NCI-H1694 (cell line): ENCODE measurements around the gene ABI2.
"Not testable (repeated sequence)": the region's sequence is repeated elsewhere in the genome, so short reads cannot be mapped to it uniquely, and the experiment has no call there.

Experiments used
- DNase-seq: peaks from one replicate; lab custom pipeline; 2025; lab: John Stamatoyannopoulos, UW

ABI2 gene

GRCh38 chr2:203359450-203359849 is 31.3 kb downstream of the ABI2 start:
- DNase-seq: no peak

GRCh38 chr2:203360833-203361430 is 32.7 kb downstream of the ABI2 start:
- DNase-seq: no peak

- no peak for DNase-seq
These were observed 33.3 kb downstream of the ABI2 start for GRCh38 chr2:203361495-203361894.

DNA sequence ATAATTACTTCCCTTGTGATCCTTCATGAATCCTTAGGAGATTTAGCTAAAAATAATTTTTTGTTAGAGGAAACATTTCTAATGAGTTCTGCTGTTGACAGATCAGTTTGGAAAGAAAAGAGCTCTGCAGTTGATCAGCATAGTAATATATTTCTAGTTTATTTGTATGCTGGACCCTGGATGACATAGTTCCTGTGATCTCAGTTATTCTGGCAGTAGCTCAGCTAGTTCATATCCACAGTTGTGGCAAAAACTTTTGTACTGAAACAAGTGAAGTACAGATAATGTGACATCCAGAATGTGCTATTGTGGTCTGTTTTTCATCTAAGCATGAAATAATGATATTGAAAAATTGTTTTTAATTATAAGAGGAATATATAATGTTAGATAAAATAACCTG is 33.7 kb downstream of the ABI2 start:
- no peak for DNase-seq

DNA sequence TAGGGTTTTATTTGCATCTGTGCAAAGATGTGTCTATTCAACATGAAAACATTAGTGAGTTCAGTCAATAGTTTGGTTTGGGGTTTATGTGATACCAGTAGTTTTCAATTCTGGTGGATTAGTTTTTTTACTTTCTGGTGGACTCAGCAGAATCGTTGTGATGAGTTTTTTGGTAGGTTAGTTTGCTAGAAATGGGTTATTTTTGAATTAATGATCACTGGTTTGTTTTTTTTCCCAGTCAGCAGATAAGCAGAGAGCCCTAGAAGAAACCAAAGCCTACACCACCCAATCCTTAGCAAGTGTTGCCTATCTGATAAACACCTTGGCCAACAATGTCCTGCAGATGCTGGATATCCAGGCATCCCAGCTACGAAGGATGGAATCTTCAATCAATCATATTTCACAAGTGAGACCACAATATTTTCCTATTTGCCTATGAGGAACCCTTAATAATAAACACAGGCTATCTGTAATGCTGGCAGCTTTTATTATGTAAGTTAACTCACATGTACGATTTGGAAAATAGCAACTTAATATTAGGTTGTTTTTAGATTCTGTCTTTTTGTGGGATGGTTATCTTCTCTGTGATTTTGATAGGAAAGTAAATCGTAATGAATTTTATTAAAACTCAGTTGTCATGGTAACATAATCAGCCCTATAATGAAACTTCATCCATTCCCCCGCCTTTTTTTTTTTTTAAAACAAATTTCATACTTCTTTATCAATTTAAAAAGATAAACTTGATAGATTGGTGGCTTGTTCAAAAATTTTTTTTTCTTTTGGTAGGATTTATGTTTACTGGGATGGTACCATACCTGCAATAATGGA is 38.7 kb downstream of the ABI2 start:
- DNase-seq: no peak

- not testable (repeated sequence) for DNase-seq
These were observed 44.5 kb downstream of the ABI2 start for GRCh38 chr2:203372706-203373105.

DNA sequence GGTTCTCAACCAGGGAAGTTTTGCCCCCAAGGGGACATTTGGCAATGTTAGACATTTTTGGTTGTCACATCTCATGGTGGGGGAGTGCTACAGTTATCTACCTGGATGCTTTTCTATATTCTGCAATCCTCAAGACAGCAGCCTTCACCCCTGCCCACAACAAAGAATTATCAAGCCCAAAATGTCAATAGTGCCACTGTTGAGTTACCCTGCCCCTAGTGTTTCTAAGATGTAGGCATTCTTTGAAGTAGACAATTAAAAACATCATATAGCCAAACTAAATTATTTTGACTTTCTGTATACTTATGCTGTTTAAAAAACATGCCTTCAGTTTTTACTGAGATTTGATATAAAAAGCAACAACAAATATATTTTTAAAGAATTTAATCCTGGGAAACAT is 48.0 kb downstream of the ABI2 start:
- no peak for DNase-seq

GRCh38 chr2:203379156-203379555 is 51.0 kb downstream of the ABI2 start:
- no peak for DNase-seq

DNA sequence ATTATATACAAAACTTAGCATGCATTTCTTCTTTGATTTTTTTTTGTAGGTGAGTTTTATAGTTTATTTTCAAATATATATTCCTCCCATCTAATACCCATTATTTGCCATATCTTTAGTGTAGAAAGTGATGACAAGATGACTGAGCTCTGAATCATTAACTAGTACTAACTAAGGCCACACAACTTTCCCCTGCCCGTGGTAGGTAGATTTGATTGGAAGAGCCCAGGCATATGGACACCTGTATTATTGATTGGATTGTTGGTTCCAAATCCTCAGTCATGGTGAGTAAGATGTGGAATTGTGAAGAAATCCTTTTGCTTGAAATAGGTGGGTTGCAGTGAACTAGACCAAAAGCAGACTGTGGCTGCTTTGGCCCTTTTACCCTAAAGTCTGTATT is 54.8 kb downstream of the ABI2 start:
- no peak for DNase-seq

- not testable (repeated sequence) for DNase-seq
These were observed 60.0 kb downstream of the ABI2 start for GRCh38 chr2:203388153-203388552.

GRCh38 chr2:203394519-203395227 is 66.5 kb downstream of the ABI2 start:
- DNase-seq: no peak

DNA sequence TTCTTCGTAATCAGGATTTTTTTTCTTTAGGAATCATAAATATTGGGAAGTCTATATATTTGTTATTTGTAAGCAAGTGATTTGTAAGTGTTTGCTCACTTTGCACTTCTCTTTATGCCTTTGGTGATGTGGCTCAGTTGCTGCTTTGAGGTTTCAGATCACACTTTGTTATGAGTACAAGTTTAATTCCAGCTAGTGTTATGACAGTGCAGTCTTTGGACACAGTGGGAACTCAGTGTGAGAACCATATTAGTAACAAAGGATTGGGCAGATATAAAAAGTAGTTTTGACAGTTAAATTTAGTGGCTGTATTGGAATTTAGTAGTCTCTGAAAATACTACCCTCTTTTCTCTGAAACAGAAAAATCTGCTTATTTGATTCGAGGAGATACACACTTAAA is 67.7 kb downstream of the ABI2 start:
- no peak for DNase-seq

- DNase-seq: no peak
These were observed 68.5 kb downstream of the ABI2 start for GRCh38 chr2:203396667-203397066.

DNA sequence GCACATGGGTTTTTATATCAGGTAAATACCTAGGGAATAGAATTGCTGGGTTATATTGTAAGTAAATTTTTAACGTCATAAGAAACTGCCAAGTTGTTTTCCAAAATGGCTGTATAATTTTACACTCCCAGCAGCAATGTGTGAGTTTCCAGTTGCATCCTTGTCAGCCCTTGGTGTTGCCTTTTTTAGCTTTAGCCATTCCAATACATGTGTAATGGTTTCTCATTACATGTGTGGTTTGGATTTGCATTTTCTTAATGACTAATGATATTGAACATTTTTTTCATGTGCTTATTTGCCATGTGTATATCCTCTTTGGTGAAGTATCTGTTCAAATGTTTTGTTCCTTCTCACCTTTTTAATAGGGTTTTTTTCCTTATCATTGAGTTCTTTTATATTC is 70.8 kb downstream of the ABI2 start:
- DNase-seq: no peak

DNA sequence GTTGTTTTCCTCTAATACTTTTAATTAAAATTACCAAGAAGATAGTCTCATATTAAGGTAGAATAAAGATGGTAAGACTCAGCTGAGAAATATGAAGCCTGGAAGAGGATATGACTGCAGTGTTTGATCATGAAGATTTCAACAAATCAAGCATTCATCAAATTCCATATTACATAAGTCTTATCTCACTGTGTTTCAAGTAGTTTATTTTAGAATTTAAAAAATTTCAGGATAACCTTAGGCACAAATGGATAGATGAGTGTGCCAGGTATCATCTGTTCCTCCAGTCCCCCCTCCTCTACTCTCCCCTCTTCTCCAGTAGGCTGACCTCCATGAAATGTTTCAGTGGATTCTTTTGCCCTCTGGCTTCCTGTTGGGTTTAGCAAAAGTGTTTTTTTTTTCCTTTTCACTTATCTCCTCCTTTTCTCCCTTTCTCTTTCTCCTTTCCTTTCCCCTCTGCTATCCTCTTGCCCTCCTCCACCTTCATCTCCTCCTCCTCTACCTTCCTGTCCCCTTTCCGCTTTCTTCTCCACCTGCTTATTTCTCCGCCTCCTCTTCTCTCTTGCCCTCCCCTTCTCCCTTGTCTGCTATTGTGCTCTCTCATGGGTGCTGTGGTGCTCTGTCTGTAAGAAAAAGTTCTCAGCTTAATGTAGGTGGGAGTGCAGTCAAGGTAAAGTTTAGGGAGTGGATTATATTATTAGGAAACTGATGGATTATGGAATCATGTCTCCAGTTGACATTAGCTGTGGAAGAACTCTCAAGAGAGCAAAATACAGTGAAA is 72.8 kb downstream of the ABI2 start:
- no peak for DNase-seq

DNA sequence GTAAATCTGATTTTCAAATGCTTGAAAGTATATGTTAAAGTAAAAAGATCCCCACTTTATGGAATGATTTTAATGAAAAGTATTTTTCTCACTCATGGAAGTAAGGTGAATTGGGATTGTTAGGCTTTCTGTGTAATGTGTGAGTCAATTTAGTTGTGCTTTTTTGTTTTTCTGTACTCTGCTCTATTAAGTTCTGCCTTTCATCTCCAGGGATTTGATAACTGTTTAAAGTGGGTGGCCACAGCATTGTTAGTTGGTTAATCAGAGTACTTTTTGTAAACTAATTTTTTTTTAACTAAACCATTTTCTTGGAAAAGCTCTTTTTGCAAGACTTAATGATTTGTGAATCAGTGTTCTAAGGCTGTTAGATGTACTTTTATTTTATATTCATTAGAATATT is 76.8 kb downstream of the ABI2 start:
- no peak for DNase-seq

DNA sequence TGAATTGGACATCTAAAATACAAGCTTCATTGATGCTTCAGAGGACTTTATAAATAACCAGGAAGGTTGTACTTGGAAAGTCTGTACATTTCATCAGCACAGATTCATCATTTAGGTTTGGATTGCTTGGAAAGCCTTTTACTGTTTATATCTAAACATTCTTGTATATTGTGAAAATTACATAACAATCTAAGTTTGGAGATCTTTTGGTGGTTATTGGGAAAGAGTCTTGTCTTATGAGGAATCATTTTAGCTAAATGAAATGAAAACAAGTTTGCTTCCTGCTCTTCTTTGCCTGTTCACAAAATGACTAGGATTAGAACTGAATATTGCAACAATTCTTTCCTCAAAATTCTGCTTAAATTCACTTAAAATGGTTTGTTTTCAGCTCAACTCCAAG is 79.3 kb downstream of the ABI2 start:
- no peak for DNase-seq

DNA sequence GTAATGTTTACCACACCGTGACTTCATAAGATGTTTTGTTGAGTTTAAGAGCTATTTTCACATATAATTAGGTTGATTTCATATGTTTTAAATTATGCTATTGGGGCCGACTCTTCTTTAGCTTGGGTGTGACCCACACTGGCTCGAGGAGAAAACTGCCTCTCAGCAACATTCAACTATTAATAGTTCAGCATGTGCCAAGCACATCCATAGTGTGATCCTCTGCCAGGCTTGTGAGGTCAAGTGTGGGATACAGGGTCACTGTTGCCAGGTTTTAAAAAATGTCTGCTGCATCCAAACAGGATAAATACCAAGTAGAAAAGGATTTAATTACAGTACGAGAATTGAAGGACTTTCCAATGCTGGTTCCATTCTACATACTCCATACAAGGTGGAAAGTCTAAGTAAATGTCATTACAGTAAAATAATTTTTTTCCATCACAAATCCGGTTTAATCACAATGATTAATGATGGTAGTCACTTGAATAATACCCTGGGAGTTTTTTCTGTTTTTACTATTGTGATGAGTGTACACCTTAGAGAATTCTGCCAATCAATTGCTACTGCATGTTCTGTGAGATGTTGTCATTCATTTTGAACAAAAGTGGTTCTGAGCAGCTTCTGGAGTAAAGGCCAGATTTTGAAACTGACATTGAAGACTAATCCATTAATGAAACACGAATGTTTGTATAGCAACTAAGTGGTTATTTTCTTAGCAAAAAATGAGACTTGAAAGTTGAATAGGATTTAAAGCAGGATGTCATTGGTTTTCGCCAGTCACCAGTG is 84.5 kb downstream of the ABI2 start:
- no peak for DNase-seq

DNA sequence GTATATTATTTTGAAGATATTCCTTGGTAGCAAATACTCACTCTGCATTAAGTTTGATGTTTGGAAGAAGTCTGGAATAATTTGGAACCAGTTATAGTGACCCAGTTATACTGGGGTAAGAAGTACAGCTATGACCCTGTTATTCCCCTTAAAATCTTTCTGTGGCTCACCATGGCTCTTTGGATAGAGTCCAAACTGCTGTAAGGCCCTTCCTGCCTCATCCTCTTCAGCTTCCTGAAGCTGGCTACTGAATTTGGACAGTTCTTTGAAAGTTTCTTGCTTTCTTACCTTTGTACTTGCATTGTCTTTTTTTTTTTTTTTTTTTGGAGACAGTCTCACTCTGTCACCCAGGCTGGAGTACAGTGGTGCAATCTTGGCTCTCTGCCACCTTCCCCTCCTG is 85.6 kb downstream of the ABI2 start:
- DNase-seq: no peak

DNA sequence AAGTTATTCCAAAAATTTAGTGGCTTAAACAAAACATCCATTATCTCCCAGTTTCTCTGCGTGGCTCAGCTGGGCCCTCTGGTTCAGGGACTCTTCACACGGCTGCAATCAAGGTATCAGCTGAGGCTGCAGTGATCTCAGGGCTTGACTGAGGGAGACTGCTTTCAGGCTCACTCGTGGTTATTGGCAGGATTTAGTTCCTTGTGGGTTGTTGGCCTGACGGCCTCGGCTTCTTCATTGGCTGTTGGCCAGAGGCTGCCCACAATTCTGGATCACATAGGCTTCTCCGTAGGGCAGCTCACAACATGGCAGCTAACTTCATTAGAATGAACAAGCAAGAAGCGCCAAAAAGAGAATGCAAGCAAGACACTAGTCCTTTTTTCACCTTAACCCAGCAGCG is 90.1 kb downstream of the ABI2 start:
- DNase-seq: no peak

DNA sequence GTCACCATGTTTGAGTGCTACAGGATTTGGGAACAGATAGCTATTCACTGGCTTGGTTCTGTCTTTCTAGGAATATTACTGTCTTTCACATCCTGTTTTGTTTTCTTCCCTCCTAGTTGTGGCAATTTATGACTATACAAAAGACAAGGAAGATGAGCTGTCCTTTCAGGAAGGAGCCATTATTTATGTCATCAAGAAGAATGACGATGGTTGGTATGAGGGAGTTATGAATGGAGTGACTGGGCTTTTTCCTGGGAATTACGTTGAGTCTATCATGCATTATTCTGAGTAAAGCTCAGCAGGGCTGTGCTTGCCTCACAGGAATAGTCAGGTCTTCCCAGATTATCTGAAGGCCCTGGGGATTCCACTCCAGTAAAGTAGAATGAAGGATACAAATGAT is 98.9 kb downstream of the ABI2 start:
- no peak for DNase-seq

- not testable (repeated sequence) for DNase-seq
These were observed 101.4 kb downstream of the ABI2 start for GRCh38 chr2:203429643-203430042.
